ENCODE data around the gene DIAPH2. TPM values are rescaled to one million over a fixed set of nuclear protein-coding genes. Genes with fewer than 3 reads are reported as not detected.

Gene DIAPH2
- total and polyA plus RNA-seq, 2 experiments from 2014 or later = 16.2 to 56.6 TPM

- no peak for TF ChIP-seq ETS1 (IDR thresholded peaks at IDR 0.05)
- no peak for TF ChIP-seq POLR2AphosphoS5 (IDR thresholded peaks at IDR 0.05; ENCODE audit: low read depth)
- TF ChIP-seq ZNF462 (CRISPR knock-in tag; IDR thresholded peaks at IDR 0.05) = no peak
- no peak for TF ChIP-seq EZH2phosphoT487 (IDR thresholded peaks at IDR 0.05; ENCODE audit: unreplicated experiment)
- no peak for TF ChIP-seq NANOG (IDR thresholded peaks at IDR 0.05; ENCODE audit: borderline replicate concordance)
- no peak for TF ChIP-seq STAT1 (IDR thresholded peaks at IDR 0.05; ENCODE audit: unreplicated experiment)
Measured at GRCh38 chrX:97638621-97639020, 954.0 kb downstream of the DIAPH2 start (continued).

- H3K9me2 ChIP-seq (ENCODE audit: insufficient read depth) = no peaks in the 10 kb centered on the region
- H3K79me2 ChIP-seq (replicated peaks; ENCODE audit: insufficient read depth) = no peaks in the 10 kb centered on the region
- no peaks in the 10 kb centered on the region for H3K36me3 Mint-ChIP-seq (ENCODE audit: low read depth)
- H3K36me3 ChIP-seq (ENCODE audit: insufficient read depth) = no peaks in the 10 kb centered on the region
- no peak overlapping the region for H3K27ac ChIP-seq (ENCODE audit: low read depth)
- no peaks in the 10 kb centered on the region for H4K20me1 ChIP-seq (replicated peaks; ENCODE audit: insufficient read depth)
- peak; percentile 99 for ATAC-seq
- no peaks in the 10 kb centered on the region for H3K27me3 Mint-ChIP-seq (ENCODE audit: insufficient read depth, low read depth, poor library complexity)
- H3K4me3 ChIP-seq = no peak overlapping the region
- H3K27ac Mint-ChIP-seq = peak overlapping the region; percentile 89
- peak; percentile 60 for DNase-seq (ENCODE audit: low spot score)
- no peak overlapping the region for H3K4me3 Mint-ChIP-seq
- H3K27me3 ChIP-seq (ENCODE audit: insufficient read depth) = no peaks in the 10 kb centered on the region
- peaks cover 16% of the 10 kb centered on the region for H3K4me1 ChIP-seq (ENCODE audit: insufficient read depth)
- peak overlapping the region; percentile 60 for H3K4me2 ChIP-seq
- no peaks in the 10 kb centered on the region for H3K9me3 Mint-ChIP-seq
- no peaks in the 10 kb centered on the region for H3F3A ChIP-seq (replicated peaks; ENCODE audit: low read depth)
- no peak overlapping the region for H2AFZ ChIP-seq
- peaks cover 29% of the 10 kb centered on the region; the same call in 2 of the 3 replicates for H3K4me1 Mint-ChIP-seq
- no peak for TF ChIP-seq REST (IDR thresholded peaks at IDR 0.05; ENCODE audit: unreplicated experiment)
- no peak for TF ChIP-seq ETS1 (IDR thresholded peaks at IDR 0.05)
- TF ChIP-seq CREB1 (CRISPR knock-in tag; IDR thresholded peaks at IDR 0.05; ENCODE audit: low read depth) = no peak
- TF ChIP-seq STAT1 (IDR thresholded peaks at IDR 0.05; ENCODE audit: unreplicated experiment) = no peak
- no peak for TF ChIP-seq NANOG (IDR thresholded peaks at IDR 0.05; ENCODE audit: borderline replicate concordance)
- TF ChIP-seq EZH2 (IDR thresholded peaks at IDR 0.05; ENCODE audit: low read depth, unreplicated experiment) = no peak
Measured at GRCh38 chrX:97639526-97639925, 954.9 kb downstream of the DIAPH2 start.

Measured in GM23338 (cell line).